NCI-H1694 (cell line): ENCODE data around the gene DACT3.

Experiments
- DNase-seq: peaks from one replicate; lab custom pipeline; 2025; lab: John Stamatoyannopoulos, UW

Gene DACT3

DNA sequence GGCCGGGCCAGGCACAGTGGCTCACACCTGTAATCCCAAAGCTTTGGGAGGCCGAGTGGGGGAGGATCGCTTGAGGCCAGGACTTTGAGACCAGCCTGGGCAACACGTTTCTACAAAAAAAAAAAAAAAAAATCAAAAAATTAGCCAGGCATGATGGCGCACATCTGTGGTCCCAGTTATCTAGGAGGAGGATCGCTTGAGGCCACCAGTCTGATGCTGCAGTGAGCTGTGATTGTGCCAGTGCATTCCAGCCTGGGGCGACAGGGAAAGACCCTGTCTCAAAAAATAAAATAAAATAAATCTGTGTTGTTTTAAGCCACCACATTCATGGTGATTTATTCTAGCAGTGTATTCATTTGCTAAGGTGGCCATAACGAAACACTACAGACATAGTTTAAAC, 4.1 kb upstream of the DACT3 start:
- no peak for DNase-seq

DNA sequence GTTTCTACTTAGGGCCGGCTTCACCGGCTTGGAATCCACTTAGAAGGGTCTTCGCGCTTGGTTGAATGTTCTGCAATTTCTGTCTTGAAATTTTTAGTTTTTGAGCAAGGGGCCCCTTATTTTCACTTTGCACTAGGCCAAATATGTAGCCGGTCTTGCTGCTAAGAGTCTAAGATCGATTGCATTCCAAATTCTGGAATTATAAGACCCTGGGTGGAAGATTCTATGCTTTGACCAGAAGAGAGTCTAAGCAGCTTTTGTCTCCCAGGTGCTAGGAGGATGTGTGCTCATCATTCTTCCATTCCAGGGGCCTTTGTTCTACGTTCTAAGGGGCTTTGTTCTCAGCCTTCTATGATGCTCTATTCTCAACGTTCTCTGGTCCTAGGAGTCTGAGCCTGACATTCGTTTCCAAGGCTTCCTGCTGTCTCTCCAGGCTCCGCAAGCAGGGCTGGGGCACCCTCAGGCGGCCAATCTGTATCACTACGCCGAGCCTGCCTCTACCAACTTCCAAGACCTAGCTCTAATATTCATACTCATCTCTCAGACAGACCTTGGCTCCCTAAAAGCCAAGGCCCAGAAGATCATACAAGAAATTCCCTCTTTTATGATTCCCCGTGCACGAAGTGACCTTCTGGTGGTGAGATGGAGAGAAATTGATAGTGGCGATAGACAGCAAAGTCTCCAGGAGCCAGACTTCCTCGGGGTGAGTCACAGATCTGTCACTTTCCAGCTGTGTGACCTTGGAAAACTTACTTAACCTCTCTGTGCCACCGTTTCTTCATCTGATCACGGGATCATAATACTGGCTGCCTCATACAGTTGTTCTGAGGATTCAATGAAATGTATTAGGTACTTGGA, 982 bp upstream of the DACT3 start:
- peak; percentile 89 for DNase-seq

DNA sequence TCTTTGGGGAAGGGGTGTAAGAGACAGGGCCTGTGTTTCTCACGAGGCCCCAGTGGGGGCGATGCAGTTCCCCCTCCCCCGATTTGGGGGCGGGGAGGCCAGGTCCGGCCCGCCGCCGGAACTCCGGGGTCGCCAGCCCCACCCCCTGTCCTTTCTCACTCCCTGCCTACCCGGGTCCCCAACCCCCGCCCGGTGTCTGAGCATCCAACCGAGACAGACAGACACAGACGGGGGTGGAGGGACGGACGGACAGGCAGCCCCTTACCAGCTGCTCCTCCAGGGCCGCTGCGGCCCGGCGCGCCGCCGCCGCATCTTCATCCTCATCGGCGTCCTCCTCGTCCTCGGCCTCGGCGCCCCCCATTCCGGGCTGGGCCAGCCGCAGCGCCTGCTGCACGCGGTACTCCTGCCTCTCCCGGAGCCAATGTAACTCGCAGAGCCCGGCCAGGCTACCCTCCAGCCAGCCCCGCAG, 397 bp downstream of the DACT3 start:
- DNase-seq: no peak

DNA sequence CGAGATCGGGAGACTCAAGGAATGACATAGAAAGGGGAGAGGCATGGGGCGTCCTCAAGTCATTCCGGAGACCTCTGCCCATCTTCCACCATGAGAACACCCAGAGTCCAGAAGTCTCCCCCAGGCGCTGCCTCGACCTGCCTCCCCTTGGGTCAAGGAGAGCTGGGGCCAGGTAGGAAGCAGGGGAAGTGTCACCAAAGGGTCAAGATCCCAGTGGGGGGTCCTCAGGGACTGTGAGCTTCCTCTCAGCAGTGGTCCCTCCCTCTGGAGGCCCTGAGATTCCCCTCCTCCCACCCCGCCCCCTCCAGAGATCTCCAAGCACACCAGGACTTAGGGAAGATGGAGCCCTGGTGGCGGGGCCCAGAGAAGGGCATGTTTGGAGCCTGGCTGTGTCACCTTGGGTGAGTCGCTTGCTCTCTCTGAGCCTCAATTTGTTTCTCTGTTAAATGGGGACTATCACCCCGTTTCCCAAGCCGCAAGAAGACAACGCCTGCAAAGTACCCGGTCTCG, 919 bp downstream of the DACT3 start:
- DNase-seq: no peak

DNA sequence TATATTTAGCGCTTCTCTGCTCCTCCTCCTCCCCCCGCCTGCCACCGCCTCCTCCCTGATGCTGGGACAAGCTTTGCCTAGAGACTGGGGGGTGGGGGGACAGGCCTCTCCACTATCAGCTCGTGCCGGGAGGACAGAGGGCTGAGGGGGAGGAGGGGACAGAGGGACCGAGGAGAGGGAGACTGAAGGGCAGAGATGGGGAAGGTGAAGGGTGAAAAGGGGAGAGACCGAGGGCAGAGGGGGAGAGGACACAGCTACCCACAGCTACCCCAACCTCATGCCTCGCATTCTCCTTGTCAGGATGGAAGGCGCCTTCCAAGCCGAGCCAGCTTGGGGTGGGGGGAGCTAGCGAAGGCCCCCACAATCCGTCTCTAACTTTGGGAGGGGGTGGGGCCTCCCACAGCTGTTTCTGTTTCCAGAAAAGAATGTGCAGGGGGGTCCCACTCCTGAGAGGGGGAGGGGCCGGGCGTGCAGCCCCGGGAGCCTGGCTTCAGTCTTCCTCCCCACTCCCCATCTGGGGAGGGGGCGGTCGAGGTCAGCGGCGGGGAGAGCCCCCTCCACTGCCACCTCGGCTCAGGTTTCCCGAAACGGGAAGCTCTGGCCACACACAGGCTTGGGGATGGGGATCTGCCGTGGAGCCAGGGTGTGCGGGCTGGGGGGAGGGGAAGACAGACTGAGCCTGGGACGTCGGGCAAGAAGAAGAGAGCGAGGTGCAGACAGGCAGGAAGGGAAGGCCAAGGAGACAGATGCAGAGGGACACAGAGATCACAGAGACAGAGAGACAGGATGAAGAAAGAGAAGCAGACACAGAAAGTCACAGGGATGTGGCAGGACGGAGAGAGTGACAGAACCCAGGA, 1.6 kb downstream of the DACT3 start:
- DNase-seq: no peak

DNA sequence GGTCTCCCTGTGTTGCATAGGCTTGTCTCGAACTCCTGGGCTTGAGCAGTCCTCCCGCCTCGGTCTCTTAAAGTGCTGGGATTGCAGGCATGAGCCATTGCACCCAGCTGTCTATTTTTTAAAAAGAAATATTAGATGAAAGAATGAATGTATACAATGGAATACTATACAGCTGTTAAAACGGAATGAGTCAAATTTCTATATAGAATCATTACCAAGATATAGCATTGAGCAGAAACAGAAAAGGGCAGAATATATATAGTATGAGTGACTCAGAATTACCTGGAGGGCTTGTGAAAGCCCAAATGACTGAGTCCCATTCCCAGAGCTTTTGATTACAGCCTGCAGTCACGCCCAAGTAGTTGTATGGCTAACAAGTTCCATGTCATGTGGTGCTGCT, 4.4 kb downstream of the DACT3 start:
- no peak for DNase-seq

DNA sequence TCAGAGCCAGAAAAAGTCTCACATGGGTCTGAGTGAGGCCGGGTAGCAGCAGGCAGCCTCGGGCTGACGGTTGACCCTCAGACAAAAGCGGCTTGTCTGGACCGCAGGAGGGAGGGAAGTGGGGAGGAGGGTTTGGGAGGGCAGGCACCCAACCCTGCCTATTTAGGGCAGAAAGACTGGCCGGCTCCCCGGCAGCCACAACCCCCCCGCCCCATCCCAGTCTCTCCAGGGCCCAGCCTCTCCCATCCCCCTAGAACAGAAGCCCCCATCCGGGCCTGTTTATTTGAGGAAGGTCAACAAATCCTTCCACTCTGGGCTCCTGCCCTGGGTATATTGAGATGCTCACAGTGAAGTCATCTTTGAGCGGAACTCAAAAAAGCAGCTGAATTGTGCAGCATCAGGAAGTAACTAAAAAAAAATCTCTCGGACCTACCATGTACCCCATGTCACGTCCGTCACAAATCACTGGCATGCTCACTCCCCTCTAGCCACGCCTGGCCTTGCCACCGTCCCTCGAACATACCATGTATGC, 6.3 kb downstream of the DACT3 start:
- no peak for DNase-seq

DNA sequence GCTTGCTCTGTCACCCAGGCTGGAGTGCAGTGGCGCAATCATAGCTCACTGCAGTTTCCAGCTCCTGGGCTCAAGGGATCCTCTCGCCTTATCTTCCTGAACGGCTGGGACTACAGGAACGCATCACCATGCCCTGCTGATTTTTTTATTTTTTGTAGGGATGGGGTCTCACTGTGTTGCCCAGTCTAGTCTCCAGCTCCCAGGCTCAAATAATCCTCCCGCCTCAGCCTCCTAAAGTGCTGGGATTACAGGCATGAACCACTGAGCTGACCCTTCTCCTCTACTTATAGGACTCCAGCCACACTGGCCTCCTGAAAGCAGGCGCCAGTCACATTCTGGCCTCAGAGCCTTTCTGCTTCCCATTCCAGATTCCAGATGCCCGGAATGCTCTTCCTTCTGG, 10.5 kb downstream of the DACT3 start:
- no peak for DNase-seq

DNA sequence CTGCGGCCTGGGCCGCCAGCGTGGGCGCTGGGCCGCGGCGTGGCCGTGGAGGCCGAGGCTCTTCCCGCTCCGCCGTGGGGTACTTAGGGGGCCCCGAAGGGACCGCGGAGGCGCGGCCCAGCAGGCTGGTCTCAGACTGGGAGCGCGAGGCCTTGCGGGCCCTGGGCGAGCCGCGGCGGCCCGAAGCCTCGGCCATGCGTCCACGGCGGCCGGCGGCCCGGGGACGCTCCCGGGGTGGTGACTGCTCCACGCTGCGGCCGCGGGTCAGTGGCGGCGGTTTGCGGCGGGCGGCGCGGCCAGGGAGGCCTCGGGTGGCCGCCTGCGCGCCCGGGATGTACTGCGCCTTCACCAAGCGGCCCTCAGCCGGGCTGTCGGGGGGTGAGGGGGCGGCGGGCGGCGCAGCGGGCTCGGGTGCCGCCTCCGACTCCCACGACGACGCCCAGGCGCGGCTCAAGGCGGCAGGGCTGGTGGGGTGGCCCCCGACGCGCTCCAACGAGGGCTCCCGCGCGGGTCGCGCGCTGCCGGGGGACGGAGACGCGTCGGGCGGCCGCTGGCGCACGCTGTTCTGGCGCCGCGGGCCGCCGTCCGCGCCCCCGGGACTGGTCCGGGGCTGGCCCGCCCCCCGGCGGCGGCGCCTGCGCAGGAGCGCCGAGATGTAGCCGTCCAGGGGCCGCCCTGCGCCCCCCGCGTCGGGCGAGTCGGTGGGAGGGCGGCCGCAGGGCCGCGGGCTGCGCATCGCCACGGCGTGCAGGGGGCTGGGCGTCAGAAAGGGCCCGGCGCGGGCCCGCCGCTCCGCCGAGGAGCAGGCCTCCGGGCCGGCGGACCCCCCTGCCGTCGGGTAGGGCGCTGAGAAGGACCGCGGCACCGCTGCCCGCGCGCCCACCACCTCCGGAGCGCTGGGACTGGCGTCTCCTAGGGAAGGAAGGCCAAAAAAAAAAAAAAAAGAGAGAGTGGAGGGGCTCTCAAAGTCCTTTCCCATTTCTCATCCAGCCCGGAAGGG, 11.7 kb downstream of the DACT3 start:
- DNase-seq: no peak

DNA sequence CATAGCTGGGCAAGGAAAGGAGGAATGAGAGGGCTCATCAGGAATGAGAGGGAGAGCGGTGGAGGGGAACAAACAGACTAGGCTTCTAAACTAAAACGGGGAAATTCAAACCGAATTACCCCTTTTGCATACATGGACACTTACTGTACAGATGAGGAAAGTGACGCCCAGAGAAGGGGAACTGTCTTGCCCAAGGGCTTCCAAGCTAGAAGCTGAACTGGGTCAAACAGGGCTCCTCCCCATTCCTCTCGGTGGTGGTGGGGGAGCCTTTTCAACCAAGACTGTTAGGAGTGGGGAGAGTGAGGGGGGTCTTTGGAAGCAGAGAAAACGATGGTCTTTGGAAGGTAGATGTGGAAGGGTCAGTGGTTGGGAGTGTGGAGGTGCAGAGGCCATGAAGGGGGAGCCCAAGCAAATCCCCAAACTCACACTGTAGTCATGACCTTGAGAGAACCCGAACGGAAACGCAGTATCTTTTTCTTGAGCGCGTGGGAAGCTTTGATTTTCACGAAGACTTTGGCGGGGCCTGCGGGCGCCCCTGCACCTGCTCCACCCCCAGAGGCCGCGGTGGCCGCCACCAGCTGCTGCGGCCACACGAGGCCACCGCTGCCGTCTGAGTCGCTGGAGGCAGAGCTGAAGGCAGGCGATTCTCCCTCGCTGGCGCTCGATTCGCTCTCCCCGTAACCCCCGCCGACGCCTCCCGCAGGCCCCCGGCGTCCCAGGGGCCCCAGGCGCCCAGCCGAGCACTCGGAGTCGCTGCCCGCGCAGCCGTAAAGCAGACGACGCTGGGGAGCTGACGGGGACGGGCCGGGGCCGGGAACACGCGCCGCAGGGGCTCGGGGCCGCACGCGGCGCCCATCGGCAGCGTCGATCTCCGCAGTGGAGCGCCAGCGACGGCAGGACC, 12.7 kb downstream of the DACT3 start:
- no peak for DNase-seq

DNA sequence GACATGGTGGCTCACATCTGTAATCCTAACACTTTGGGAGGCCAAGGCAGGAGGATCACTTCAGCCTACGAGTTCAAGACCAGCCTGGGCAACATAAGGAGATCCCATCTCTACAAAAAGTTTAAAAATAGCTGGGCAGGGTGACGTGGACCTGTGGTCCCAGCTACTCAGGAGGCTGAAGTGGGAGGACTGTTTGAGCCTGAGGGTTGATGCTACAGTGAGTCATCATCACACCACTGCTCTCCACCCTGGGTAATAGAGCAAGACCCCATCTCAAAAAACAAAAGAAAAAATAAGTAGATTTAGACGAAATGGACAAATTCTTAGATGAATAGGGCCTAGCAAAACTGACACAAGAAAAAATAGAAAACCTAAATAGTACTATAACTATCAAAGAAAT, 14.6 kb downstream of the DACT3 start:
- no peak for DNase-seq

DNA sequence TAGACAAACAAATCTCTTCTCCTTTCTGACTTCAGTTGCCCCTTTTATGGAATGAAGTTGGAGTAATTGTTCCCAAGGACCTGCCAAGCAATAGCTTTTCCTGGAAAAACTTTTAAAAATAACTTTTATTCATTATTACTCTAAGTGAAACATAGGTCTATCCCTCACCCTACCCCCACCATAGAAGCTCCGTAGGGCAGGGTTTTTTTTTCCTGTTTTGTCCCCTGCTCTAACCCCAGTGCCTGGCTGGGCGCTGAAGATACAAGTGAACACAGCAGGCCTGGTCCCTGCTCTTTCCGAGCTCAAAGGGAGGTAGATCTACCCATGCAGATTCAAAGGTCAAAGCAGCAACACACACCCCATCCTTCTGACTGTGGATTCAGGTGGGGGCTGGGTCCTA, 16.3 kb downstream of the DACT3 start:
- DNase-seq: no peak

DNA sequence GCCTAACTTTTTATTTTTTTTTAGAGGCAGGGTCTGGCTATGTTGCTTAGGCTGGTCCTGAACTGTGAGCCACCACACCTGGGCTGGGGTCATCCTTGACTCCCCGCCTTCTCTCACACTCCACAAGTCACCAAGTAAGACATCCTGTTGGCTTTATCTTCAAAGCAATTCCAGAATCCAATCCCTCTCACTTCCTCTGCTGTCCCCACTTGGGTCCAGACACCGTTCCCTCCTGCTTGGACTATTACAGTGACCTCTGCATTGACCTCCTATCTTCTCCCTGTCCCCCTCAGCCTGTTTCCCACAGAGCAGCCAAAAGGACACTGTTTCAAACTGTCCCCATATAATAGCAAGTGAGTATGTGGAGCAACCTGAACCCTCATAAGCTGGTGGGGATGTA, 20.3 kb downstream of the DACT3 start:
- DNase-seq: no peak

DNA sequence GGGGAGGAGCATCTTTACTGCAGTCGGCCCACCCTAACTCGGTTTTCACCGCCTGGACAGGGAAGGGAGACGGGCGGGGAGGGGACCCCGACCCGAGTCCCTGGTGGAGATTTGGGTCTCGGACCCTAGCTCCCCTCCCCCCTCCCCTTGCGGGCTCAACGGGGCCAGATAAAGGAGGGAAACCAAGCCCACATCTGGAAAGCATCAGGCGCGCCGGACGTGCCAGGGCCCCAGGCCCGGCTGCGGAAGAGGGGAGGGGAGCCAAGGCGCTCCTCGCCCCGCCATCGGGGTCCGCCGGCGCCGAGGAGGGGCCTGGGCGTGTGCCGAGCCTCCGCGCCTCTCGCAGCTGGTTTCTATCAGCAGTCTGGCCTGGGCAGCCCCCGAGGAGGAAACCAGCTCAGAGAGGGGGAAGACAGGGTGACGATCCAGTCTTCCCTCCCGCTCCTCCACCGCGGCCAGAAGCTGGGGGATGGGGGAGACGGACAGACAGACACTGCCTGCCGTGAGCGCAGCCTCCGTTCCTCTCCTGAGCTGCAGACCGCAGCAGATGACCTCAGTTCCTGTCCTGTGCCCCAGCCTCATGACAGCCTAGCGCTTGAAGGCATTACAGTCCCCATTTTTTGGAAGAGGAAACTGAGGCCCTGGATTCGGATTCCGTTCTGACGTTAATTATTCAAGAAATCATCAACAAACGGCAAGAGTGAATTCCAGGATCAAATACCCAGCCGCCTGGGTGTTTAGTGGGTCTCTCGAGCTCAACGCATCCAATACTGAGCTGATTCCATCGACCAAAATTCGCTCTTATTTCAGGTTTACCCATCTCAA, 21.4 kb downstream of the DACT3 start:
- no peak for DNase-seq

DNA sequence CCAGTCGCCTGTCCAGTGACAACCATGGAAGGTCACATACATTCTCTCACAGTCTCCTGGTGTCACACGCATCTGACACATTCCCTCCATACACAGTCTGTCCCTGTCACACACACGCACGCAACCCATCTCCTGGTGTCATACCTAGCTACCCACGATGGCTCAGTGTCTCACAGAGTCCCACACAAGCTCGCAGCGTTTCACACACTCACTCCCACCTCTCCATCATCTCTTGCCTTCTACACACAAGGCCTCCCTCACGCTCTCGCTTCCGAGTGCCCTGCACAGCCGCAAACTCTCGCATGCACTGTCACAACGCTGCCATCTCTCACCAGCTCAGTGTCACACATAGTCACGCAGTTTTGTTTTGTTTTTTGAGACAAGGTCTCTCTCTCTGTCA, 23.8 kb downstream of the DACT3 start:
- DNase-seq: no peak

DNA sequence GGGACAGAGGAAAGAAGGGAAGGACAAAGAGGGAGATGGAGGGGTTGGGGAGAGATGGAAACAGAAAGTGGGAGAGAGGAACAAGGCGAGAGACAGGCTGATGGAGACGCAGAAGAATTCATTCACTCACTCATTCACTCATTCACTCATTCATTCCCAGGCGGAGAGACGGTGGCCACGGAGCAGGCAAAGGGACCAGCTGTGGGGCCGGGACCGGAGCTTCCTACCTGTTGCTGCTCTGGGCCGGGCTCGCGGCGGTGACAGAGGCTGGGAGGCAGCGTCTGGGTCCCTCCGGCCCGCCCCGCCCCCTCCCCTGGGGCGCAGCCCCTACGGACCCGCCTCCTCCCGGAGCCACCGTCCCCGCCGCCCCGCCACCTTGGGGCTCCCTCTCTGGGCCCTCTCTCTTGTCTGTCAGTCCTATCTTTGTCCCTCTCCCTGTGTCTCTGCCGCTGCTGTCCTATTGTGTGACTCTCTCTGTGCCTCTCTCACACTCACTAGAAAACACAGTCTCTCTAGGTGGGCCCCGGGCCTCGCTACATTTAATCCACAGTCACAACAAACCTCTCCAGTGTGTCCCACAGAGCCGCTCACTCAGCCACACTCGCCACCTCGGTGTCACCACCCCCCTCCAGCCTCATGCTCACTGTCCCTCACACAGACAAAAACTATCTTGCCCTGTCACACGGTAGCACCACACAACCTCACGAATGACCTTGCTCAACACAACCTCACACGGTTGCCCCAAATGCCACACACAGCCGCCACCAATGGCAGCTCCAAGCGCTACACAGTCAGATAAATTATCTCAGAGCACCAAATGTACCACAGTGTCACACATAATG, 24.8 kb downstream of the DACT3 start, which contains the start of gene GNG8:
Gene GNG8 (minus strand): TSS at position 283 of the 842 bp plus-strand sequence. CDS start 1,520 bp downstream, outside the sequence.
- no peak for DNase-seq

DNA sequence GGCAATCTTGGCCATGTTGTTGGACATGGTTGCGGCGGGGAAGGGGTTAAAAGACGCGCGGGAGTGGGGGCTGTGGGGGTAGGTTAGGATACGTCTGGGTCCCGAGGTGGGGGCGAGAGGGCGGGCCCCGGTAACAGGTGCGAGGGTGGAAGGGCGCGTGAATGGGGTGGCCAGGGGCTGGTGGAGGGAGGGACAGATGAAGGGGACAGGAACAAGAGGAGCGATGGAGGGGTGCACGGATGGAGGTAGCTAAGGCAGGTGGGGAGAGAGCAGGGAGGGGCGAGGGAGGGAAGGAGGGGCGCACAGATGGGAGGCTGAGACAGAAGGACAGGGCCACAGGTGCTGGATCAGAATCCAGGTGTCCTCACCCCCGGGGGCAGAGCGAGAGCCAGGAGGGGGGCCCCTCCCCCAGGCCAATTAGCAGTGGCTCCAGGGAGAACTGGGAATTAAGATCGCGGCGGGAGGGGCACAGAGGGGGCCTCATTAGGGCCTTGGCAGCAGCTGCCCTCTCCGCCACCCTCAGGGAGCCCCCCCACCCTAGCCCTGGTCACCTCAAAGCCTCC, 26.2 kb downstream of the DACT3 start:
- no peak for DNase-seq

DNA sequence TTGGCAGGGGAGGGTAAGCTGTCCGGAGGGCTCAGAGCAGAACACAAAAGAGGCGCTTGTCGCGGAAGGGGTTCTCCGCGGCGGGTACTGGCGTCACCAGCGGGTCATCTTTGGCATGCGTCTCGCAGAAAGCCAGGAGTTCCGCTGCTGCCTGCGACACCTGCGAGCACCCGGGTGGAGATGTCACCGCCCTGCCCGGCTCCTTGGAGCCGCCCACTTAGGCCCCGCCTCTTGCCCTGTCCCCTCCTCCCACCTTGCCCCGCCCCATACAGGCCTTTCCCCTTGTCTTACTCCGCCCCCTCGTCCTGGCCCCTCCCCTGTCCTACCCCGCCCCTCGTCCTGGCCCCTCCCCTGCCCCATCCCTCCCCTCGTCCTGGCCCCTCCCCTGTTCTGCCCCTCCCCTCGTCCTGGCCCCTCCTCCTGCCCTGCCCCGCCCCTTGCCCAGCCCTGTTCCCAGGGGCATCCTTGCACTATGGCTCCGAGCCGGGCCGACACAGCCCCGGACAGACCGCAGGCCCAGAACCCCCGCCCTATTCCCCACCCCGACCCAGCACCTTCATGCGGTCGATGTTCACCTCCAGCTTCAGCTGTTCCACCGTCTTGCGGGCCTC, 26.8 kb downstream of the DACT3 start:
- DNase-seq: no peak
